Measurements from ENCODE around the gene SNN. TPM values are rescaled to one million over a fixed set of nuclear protein-coding genes. Genes with fewer than 3 reads are reported as not detected.

Gene SNN
- total and polyA plus RNA-seq, 5 donors from 2014 or later, result 14.5 to 31.2 (median 24.9) TPM

DNA sequence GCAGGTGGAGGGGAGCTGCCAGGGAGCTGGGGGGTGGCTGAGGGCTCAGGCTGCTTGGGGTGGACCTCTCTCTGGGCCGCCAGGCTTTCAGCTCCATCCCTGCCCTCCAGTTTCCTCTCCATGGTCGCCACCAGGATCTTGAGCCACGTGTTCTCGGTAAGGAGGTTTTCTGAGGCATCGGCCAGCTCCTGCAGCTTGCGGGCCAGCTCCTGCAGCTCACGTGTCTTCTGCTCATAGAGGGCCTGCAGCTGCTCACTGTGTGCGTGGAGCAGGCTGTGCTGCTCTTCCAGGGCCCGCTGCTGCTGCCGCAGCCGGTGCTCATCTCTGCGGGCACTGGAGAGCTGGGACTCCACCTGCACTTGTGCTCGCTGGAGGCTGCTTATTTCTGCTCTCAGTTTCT lies 11.0 kb downstream of the SNN start:
- Histone ChIP-seq H3K9me3 (ENCODE audit: control insufficient read depth in 2 of 2, low read length in 2 of 2) (no peaks in the 10 kb centered on the region), H3K27me3 (ENCODE audit: control insufficient read depth, insufficient read depth, low read length) (no peaks in the 10 kb centered on the region), H3K4me1 (ENCODE audit: control insufficient read depth, insufficient read depth, low read length, poor library complexity, severe bottlenecking) (peaks cover 42% of the 10 kb centered on the region), H3K36me3 (ENCODE audit: control insufficient read depth, insufficient read depth, low read length) (peaks cover 69% of the 10 kb centered on the region), H3K27ac (ENCODE audit: insufficient read depth, low read length, poor library complexity, severe bottlenecking) (no peak overlapping the region), H3K4me3 (ENCODE audit: low read depth, low read length) (no peak overlapping the region)
- no peak for DNase-seq
- H3K36me3 Mint-ChIP-seq, result peaks cover 34% of the 10 kb centered on the region
- H3K4me3 Mint-ChIP-seq, result peak overlapping the region in 1 of 4 donors; percentile 68
- no peak for ATAC-seq (ENCODE audit: low read depth in 2 of 2)
- no peaks in the 10 kb centered on the region for H3K9me3 Mint-ChIP-seq
- peak overlapping the region in 2 of 3 donors; percentile 69 to 78 for H3K27ac Mint-ChIP-seq
- H3K27me3 Mint-ChIP-seq, result no peaks in the 10 kb centered on the region
- peaks cover 9 to 79% (median 60%) of the 10 kb centered on the region in 4 donors for H3K4me1 Mint-ChIP-seq

DNA sequence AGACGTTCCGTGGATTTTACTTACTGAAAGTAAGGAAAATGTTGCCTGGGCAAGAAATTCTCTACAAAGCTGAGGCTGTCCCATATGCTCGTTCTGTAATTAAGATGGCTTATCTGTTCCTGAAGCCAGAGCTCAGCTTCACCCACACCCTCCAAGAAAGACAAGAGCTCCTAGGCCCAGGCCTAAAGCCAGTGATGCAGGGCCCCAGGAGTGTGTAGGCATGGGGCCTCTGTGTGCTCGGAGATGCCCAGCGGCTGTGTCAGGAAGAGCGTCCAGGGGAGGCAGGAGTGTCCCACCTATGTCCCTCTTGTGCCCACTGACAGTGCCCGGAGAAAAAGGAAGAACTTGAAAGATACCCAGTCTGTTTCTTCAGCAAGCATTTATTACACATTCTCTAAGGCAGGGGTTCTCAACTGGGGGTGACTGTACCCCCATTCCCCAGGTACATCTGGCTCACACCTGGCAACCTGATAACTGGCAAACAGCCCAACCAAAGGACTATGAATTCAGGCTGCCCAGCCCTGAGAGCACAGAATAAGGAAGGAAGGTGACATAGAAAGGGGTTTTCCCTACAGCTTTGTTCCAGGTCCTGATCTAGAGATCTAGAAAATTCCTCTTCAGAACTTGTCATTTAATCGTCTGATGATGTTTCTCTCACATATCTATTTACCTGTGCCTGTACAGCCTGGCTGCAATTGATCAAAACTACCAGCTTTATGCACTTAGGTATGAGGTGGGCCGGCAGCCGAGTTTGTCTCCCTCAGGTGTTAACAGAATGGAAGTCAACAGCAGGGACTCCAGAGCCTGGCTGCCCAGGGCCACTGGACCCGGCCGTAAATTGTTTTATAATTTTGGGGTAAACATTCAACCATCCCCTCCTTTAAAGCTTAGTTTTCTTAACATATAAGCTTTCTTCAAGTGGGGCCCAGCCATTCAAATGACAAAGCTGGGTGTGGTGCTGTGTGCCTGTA lies 12.0 kb downstream of the SNN start:
- Mint-ChIP-seq H3K4me3 (peak overlapping the region in 3 of 4 donors; percentile 29 to 68 (median 43)), H3K36me3 (peaks cover 38% of the 10 kb centered on the region)

DNA sequence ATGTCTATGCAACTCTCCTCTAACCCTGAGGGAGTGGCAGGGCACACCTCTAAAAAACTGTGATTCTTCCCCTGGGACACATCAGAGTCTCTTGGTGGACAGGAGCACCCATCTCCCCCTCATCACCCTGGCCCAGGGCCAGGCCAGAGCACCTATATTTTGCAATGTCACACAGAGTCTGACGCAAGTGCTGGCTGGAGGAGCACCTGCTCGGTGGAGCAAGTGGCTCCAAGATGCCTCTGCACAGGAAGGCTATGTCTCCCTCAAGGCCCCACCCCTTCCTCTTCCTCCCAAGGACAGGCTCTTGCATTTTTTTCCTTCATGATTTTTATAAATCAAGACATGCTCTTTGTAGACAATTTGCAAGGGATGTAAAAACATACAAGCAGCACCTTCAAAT lies 13.3 kb downstream of the SNN start:
- H3K4me1 Mint-ChIP-seq, result peaks cover 12 to 66% (median 51%) of the 10 kb centered on the region in 4 donors
- H3K27ac Mint-ChIP-seq, result peak overlapping the region; percentile 85 to 93 (median 87)

More for the DNA sequence above, 12.0 kb downstream of the SNN start:
- ATAC-seq (ENCODE audit: low read depth in 2 of 2), result no peak
- Histone ChIP-seq H3K36me3 (ENCODE audit: control insufficient read depth, insufficient read depth, low read length) (peaks cover 79% of the 10 kb centered on the region), H3K4me3 (ENCODE audit: low read depth, low read length) (no peak overlapping the region), H3K27me3 (ENCODE audit: control insufficient read depth, insufficient read depth, low read length) (no peaks in the 10 kb centered on the region), H3K4me1 (ENCODE audit: control insufficient read depth, insufficient read depth, low read length, poor library complexity, severe bottlenecking) (peaks cover 39% of the 10 kb centered on the region), H3K27ac (ENCODE audit: insufficient read depth, low read length, poor library complexity, severe bottlenecking) (no peak overlapping the region), H3K9me3 (ENCODE audit: control insufficient read depth in 2 of 2, low read length in 2 of 2) (no peaks in the 10 kb centered on the region)
- no peaks in the 10 kb centered on the region for H3K27me3 Mint-ChIP-seq
- H3K4me1 Mint-ChIP-seq, result peaks cover 9 to 74% (median 56%) of the 10 kb centered on the region in 4 donors
- peak overlapping the region; percentile 85 to 93 (median 85) for H3K27ac Mint-ChIP-seq
- no peak for DNase-seq
- H3K9me3 Mint-ChIP-seq, result no peaks in the 10 kb centered on the region

GRCh38 chr16:11681976-11682654 lies 13.9 kb downstream of the SNN start:
- H3K27ac Mint-ChIP-seq, result peak overlapping the region; percentile 85 to 93 (median 87)
- H3K4me1 Mint-ChIP-seq, result peaks cover 15 to 63% (median 48%) of the 10 kb centered on the region in 4 donors
- peak overlapping the region; percentile 63 for H3K27ac ChIP-seq (ENCODE audit: insufficient read depth, low read length, poor library complexity, severe bottlenecking)
- DNase-seq, result no peak
- H3K27me3 Mint-ChIP-seq, result no peaks in the 10 kb centered on the region
- H3K4me3 ChIP-seq (ENCODE audit: low read depth, low read length), result peak overlapping the region; percentile 39
- peaks cover 31% of the 10 kb centered on the region for H3K4me1 ChIP-seq (ENCODE audit: control insufficient read depth, insufficient read depth, low read length, poor library complexity, severe bottlenecking)
- peaks cover 80% of the 10 kb centered on the region for H3K36me3 ChIP-seq (ENCODE audit: control insufficient read depth, insufficient read depth, low read length)
- H3K9me3 ChIP-seq (ENCODE audit: control insufficient read depth in 2 of 2, low read length in 2 of 2), result no peaks in the 10 kb centered on the region
- ATAC-seq (ENCODE audit: low read depth in 2 of 2), result peak in 1 of 2 donors; percentile 11
- peak overlapping the region in 3 of 4 donors; percentile 24 to 56 (median 54) for H3K4me3 Mint-ChIP-seq
- H3K27me3 ChIP-seq (ENCODE audit: control insufficient read depth, insufficient read depth, low read length), result no peaks in the 10 kb centered on the region
- peaks cover 42% of the 10 kb centered on the region for H3K36me3 Mint-ChIP-seq
- no peaks in the 10 kb centered on the region for H3K9me3 Mint-ChIP-seq

More for the DNA sequence above, 13.3 kb downstream of the SNN start:
- no peak overlapping the region for H3K27ac ChIP-seq (ENCODE audit: insufficient read depth, low read length, poor library complexity, severe bottlenecking)
- peaks cover 31% of the 10 kb centered on the region for H3K4me1 ChIP-seq (ENCODE audit: control insufficient read depth, insufficient read depth, low read length, poor library complexity, severe bottlenecking)
- no peaks in the 10 kb centered on the region for H3K27me3 ChIP-seq (ENCODE audit: control insufficient read depth, insufficient read depth, low read length)
- H3K27me3 Mint-ChIP-seq, result no peaks in the 10 kb centered on the region
- H3K4me3 Mint-ChIP-seq, result peak overlapping the region in 3 of 4 donors; percentile 3 to 56 (median 54)
- H3K9me3 Mint-ChIP-seq, result no peaks in the 10 kb centered on the region
- H3K9me3 ChIP-seq (ENCODE audit: control insufficient read depth in 2 of 2, low read length in 2 of 2), result no peaks in the 10 kb centered on the region
- ATAC-seq (ENCODE audit: low read depth in 2 of 2) (peak in 1 of 2 donors; percentile 48), DNase-seq (peak in 1 of 3 donors; percentile 33)
- peak overlapping the region; percentile 39 for H3K4me3 ChIP-seq (ENCODE audit: low read depth, low read length)
- peaks cover 80% of the 10 kb centered on the region for H3K36me3 ChIP-seq (ENCODE audit: control insufficient read depth, insufficient read depth, low read length)
- peaks cover 41% of the 10 kb centered on the region for H3K36me3 Mint-ChIP-seq

DNA sequence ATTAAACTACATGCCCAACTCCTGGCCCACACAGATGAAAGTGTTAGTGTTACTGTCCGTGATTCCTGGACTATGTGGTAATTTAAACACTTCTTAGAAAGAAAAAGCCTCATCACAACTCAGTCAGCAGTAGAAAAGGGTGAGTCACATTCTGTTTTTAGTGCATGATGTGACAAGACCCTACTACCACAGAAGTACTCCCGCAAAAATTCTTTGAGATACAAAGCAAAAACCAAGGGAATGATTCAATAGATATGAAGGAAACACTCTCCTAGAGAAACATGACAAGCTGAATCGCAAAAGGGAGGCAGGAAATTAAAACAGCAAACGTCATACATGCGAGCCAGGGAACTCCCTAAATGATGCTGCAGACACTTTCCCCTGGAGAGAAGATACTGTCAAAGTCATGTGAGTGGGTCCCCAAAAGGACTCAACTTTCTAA lies 14.4 kb downstream of the SNN start:
- peak overlapping the region in 3 of 4 donors; percentile 4 to 29 (median 24) for H3K4me3 Mint-ChIP-seq
- H3K27me3 Mint-ChIP-seq, result no peaks in the 10 kb centered on the region
- Histone ChIP-seq H3K36me3 (ENCODE audit: control insufficient read depth, insufficient read depth, low read length) (peaks cover 81% of the 10 kb centered on the region), H3K27me3 (ENCODE audit: control insufficient read depth, insufficient read depth, low read length) (no peaks in the 10 kb centered on the region), H3K4me3 (ENCODE audit: low read depth, low read length) (no peak overlapping the region), H3K9me3 (ENCODE audit: control insufficient read depth in 2 of 2, low read length in 2 of 2) (no peaks in the 10 kb centered on the region), H3K4me1 (ENCODE audit: control insufficient read depth, insufficient read depth, low read length, poor library complexity, severe bottlenecking) (peaks cover 28% of the 10 kb centered on the region), H3K27ac (ENCODE audit: insufficient read depth, low read length, poor library complexity, severe bottlenecking) (peak overlapping the region; percentile 63)
- no peaks in the 10 kb centered on the region for H3K9me3 Mint-ChIP-seq
- H3K36me3 Mint-ChIP-seq, result peaks cover 40% of the 10 kb centered on the region
- peak overlapping the region; percentile 55 to 87 (median 85) for H3K27ac Mint-ChIP-seq
- DNase-seq (no peak), ATAC-seq (ENCODE audit: low read depth in 2 of 2) (no peak)
- H3K4me1 Mint-ChIP-seq, result peaks cover 15 to 61% (median 48%) of the 10 kb centered on the region in 4 donors

- Histone ChIP-seq H3K9me3 (ENCODE audit: control insufficient read depth in 2 of 2, low read length in 2 of 2) (no peaks in the 10 kb centered on the region), H3K4me3 (ENCODE audit: low read depth, low read length) (no peak overlapping the region), H3K4me1 (ENCODE audit: control insufficient read depth, insufficient read depth, low read length, poor library complexity, severe bottlenecking) (peaks cover 25% of the 10 kb centered on the region), H3K27ac (ENCODE audit: insufficient read depth, low read length, poor library complexity, severe bottlenecking) (no peak overlapping the region), H3K36me3 (ENCODE audit: control insufficient read depth, insufficient read depth, low read length) (peaks cover 81% of the 10 kb centered on the region), H3K27me3 (ENCODE audit: control insufficient read depth, insufficient read depth, low read length) (no peaks in the 10 kb centered on the region)
- Mint-ChIP-seq H3K36me3 (peaks cover 41% of the 10 kb centered on the region), H3K27me3 (no peaks in the 10 kb centered on the region), H3K4me1 (peaks cover 15 to 60% (median 48%) of the 10 kb centered on the region in 4 donors), H3K27ac (peak overlapping the region; percentile 43 to 85 (median 55)), H3K4me3 (peak overlapping the region in 1 of 4 donors; percentile 24), H3K9me3 (no peaks in the 10 kb centered on the region)
- ATAC-seq (ENCODE audit: low read depth in 2 of 2) (no peak), DNase-seq (no peak)
Observed at GRCh38 chr16:11683145-11683544, 14.9 kb downstream of the SNN start.

GRCh38 chr16:11684231-11685025 lies 16.2 kb downstream of the SNN start:
- no peak for ATAC-seq (ENCODE audit: low read depth in 2 of 2)

More at GRCh38 chr16:11684231-11685025, 16.2 kb downstream of the SNN start:
- Histone ChIP-seq H3K9me3 (ENCODE audit: control insufficient read depth in 2 of 2, low read length in 2 of 2) (no peaks in the 10 kb centered on the region), H3K36me3 (ENCODE audit: control insufficient read depth, insufficient read depth, low read length) (peaks cover 70% of the 10 kb centered on the region), H3K27me3 (ENCODE audit: control insufficient read depth, insufficient read depth, low read length) (no peaks in the 10 kb centered on the region), H3K27ac (ENCODE audit: insufficient read depth, low read length, poor library complexity, severe bottlenecking) (no peak overlapping the region), H3K4me1 (ENCODE audit: control insufficient read depth, insufficient read depth, low read length, poor library complexity, severe bottlenecking) (peaks cover 31% of the 10 kb centered on the region), H3K4me3 (ENCODE audit: low read depth, low read length) (no peak overlapping the region)
- Mint-ChIP-seq H3K4me1 (peaks cover 18 to 66% (median 58%) of the 10 kb centered on the region in 4 donors), H3K27ac (peak overlapping the region; percentile 14 to 85 (median 27)), H3K9me3 (no peaks in the 10 kb centered on the region), H3K27me3 (no peaks in the 10 kb centered on the region), H3K36me3 (peaks cover 38% of the 10 kb centered on the region), H3K4me3 (no peak overlapping the region)
- DNase-seq, result no peak
